ENCODE measurements around the gene GARIN5A.
"Not testable (repeated sequence)": the region's sequence is repeated elsewhere in the genome, so short reads cannot be mapped to it uniquely, and the experiment has no call there.

Gene GARIN5A

DNA sequence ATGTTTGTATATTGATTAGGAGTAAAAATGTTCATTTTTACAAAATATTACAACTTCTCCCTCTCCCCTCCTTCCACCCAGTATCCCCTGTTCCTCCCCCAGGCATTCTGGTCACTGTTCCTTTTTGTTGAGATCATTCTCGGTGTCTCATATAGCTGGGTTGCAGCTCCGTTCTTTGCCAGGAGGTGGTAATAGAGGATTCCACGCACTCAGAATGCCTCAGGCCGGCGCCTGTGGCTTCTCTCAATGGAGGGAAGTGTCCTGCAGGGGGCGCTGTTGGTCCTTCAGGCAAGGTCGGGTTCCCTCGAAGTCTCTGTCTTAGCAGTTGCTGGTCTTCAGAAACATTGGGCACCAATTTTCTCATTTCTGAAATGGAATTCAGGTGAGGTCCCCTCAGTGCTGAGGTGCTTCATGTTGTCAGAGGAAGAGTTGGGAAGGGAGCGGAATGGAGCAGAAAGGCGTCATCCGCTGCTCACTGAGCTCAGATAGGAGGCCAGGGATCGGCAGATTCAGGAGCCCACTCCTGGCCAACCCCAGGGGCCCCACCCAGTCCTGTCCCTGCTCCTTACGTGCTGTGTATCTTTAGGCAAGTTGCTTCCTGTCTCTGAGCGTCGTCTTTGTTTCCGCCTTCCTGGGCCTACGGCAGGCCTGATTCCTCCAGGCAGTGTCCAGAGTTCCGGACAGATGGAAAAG lies 10.3 kb upstream of the GARIN5A start:
- DNase-seq = peak; percentile 74

DNA sequence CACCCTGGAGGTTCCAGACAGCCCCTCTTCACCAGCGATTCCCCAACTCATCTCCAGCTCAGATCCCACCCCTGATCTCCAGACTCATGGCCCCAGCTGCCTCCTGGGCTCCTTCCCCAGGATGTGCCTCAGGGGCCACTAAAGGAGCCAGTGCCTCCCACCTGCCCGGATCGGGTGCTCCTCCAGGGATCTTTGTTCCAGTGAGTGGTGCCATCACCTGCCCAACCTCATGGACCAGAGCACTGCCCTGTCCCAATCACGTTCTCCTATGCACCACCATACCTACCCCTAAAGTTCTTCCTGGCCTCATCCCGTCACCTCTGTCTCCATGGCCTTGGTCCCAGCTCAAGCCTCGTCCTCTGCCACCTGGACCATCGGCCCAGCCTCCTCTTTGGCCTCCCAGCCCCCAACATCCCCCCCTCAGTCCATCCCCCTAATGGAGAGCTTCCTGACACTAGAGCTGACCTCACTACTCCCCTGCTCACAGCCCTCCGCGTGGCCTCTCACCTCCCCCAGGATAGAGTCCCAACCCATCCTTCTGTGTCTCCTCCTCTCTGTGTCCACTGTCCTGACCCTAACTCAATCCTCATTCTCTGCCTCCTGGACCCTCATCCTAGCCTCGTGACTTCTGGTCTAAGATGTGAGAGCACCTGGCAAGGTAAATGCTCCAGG lies 8.8 kb upstream of the GARIN5A start:
- no peak for DNase-seq

DNA sequence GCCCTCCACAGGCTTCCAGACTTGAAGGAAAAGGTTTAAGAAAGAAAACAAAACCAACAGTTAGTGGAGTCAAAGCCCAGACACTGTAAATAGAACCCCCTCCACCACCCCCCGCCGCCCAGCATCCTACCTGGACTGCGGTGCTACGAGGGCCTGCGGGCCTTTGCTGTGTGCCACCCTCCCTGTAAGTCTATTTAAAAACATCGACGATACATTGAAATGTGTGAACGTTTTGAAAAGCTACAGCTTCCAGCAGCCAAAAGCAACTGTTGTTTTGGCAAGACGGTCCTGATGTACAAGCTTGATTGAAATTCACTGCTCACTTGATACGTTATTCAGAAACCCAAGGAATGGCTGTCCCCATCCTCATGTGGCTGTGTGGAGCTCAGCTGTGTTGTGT lies 6.3 kb upstream of the GARIN5A start:
- DNase-seq = no peak

DNA sequence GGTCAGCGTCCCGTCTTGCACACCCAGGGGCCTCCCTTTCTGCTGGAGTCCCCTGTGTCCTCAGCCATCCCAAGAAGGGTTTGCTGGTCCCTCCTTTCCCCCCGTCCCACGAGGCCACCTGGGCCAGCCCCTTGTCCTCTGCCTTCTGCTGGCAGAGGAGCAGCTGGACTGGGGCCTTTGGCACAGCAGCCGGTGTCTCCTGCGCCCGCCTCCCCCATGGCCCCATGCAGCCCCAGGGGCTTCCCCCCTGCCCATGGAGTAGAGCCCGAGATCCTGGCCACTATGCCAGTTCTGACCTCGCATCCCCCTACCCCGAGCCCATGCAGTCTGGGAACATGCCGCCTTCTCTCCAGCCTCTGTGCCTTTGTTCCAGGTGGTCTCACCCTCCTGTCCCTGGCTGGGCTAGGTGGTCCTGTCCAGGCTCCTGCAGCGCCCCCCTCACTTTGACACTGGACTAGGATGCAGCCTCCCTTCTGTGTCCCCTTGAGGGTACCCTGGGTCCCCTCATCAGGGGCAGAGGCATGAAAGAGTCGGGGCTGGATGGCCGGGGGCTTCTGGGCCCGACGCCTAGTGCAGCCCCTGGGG lies 5.7 kb upstream of the GARIN5A start:
- no peak for DNase-seq

DNA sequence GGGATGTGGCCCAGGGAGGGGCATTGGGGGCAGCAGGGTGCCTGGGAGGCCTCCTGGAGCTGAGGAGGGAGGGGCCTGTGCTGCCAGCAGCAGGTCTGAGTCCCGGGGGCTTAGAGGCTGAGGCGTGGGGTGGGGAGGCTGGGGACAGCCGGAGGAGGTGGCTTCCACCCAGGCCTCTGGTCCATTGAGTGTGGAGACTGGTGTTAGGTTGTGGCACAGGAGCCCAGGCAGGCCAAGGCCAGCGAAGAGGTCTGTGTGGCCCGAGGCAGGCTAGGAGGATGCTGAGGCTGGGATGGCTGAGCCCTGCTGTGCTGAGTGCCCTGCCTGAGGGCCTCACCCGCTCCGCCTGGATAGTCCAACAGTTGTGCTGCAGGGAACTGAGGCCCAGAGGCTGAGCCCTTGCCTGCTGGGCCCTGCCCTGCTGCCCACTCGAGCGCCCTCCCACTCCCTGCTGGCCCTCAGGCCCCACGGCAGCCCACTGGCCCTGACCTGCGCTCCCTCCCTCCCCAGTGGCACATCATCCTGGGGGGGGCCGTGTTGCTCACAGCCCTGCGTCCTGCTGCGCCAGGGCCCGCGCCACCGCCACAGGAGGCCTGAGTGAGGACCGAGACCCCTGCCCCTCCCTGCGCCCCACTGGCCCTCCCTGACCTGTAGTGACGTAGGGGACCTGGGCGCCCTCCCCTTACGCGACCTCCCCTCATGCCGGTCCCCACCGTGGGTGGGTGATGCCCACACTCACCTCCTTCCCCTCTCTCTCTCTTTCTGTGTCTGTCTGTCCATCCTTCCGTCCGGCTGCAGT lies 4.9 kb upstream of the GARIN5A start:
- DNase-seq = no peak

DNA sequence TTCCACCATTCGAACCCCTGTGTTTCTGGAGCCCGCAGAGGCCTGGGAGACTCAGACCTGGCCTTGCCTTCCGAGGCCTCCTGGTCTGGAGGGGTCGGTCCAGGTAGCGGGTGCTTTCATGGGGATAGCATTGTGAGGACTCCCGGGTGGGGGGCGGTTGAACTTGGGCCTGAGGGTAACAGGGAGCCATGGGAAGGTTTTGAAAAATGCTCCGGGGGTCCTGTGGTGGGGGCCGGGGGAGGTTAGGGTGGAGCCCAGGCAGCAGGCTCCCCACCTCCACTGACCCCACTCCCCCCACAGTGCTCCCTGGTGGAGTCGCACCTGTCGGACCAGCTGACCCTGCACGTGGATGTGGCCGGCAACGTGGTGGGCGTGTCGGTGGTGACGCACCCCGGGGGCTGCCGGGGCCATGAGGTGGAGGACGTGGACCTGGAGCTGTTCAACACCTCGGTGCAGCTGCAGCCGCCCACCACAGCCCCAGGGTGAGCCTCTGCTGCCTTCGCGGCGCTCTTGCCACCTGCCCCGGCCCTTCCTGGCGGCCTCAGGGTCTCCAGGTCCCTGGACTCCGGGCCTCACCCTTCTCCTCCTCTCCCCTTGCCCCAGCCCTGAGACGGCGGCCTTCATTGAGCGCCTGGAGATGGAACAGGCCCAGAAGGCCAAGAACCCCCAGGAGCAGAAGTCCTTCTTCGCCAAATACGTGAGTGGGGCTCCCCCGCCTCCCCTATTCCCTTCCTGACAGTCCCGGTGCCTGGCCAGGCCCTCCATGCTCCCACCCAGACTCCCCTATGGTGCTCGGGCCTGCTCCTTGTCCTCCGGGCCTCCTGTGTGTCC lies 3.8 kb upstream of the GARIN5A start:
- DNase-seq = no peak

DNA sequence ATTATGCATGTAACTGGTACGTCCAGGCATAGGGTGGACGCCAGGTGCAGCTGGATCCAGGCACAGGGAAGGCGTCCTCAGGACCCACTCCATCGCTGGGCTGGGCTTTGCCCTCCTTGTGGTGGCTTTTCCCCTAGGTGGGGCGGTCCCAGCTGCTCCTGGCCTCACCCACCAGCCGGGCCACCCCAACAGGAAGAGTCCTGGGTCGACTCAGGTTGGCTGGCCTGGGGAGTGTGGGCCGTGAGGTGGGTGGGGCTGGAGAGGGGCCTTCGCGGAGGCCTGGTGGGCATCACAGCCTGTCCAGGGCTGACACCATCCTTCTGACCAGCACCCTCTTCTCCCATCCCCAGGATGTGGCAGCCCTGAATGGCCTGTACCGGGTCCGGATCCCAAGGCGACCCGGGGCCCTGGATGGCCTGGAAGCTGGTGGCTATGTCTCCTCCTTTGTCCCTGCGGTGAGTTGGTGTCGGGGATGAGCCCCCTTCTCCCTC lies 3.2 kb upstream of the GARIN5A start:
- no peak for DNase-seq

DNA sequence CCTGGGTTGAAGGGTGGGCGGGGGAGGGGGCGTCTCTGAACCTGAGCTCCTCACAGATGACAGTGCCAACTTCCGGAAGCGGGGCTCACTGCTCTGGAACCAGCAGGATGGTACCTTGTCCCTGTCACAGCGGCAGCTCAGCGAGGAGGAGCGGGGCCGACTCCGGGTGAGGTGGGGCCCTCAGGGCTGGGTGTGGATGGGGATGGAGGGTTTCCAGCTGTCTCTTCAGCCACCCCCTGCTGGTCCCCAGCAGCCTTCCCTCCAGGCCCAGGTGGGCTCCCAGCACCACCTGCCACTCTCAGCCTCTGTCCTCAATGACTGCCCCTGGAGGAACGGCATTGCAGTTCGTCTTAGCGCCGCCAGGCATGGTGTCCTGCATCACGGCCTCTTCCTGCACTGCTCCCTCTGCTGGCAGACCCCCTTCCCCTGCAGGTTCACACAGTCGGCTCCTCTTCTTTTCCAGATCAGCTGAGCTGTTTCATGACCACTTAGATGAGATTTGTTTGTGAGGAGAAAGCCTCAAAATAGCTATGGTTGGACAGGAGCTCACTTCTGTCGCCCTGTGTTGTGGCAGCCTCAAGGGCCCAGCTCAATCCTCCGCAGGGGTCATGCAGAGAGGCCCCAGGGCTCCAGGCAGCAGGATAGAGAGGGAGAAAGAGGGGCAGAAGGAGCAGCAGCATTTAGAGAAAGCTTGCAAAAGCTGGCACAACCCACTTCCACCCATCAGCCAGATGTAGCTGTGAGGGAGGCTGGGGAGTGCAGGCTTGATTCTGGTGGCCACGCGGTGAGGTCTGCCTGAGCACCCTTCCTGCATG lies 2.5 kb upstream of the GARIN5A start:
- DNase-seq = no peak

DNA sequence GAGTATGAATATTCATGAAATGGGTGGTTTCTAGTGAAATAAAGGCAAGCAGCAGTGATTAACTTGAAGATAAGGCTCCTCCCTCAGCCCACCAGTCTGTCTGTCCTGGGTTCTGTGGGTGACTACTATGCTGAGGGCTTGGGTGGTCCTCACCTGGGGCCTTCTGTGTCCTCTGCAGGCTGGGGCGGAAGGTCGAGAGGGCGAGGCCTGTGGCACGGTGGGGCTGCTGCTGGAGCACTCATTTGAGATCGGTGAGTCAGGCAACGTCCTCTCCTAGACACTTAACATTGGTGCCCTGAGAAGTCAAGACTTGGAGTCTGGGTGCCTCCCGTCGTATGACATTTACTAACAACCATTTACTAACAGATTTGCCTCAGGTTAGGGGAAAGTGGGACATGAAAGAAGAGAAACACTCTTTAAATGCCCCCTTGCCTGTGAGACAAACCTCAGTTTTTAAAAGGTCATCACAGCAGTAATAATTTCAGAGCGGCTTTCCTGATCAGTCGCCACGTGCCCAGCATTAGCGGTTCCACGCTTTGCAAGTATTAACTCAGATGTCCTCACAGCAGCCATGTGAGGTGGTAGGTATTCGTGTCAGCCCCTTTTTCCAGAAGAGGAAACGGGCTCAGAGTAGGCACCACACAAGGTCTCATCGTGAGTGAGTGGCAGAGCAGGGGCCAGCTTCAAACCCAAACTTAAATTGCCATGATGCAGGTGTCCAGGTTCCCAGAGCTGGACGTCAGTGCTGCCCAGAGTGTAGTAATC lies 1.3 kb upstream of the GARIN5A start:
- no peak for DNase-seq

DNA sequence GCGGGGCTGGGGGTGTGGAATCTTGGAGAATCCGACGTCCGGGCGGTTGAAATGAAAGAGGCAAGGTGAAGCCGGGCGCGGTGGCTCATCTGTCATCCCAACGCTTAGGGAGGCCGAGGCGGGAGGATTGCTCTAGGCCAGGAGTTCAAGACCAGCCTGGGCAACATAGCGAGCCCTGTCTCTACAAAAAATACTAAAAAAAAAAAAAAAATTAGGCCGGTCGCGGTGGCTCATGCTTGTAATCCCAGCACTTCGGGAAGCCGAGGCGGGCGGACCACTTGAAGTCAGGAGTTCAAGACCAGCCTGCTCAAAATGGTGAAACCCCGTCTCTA lies 225 bp upstream of the GARIN5A start:
- no peak for DNase-seq

DNA sequence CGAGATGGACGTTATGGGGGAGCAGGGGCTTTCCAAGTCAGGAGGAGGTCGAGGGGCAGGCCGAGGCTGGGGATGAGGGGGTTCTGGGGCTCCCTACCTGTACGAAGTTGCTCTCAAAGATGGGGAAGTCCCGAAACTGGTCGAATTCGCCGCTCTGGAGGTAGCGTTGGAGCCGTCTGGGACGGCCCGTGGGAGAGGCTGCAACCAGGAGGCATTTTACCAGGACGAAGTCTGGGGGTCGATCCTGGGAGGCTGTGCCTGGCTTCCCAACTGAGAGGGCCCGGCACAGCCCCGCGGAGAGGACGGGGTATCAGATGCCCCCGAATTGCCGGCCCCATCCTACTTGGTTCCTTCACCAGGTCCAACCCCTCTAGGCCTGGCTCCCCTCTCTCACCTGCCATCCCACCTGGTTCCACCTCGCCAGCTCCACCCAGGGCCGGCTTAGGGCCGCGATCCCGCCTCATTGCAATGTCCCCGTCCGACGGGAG lies 868 bp downstream of the GARIN5A start:
- DNase-seq = no peak

DNA sequence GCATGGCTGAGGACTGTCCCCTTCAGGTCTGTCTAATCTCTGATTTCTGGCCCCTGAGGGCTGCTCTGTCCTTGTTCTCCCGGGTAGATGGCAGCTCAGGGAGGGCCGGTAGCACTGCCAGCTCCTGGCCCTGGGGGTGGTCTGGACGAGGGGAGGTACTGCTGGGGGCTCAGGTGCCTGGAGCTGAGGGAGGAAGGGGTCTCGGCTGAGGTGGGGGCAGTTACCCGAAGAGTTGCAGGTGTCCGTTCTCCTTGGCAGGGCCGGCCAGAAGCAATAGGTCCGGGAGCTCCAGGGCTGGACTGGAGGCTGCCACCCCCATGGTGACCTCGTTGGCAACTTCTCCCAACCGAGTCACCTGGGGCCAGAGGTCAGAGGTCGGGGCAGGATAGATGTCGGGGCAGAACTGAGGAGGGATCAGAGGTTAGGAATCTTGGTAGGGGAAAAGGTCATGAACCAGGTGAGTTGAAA lies 1.5 kb downstream of the GARIN5A start:
- no peak for DNase-seq

DNA sequence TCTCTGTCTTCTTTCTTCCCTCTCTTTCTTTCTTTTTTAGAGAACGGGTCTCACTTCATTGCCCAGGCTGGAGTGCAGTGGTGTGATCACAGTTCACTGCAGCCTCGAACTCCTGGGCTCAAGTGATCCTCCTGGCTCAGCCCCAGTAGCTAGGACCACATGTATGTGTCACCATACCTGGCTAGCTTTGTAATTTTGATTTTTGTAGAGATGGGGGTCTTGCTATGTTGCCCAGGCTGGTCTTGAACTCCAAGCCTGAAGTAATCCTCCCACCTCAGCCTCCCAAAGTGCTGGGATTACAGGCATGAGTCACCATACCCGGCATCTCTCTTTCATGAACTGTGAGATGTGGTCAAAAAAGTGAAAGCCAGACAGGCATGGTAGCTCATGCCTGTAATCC lies 3.3 kb downstream of the GARIN5A start:
- DNase-seq = not testable (repeated sequence)

DNA sequence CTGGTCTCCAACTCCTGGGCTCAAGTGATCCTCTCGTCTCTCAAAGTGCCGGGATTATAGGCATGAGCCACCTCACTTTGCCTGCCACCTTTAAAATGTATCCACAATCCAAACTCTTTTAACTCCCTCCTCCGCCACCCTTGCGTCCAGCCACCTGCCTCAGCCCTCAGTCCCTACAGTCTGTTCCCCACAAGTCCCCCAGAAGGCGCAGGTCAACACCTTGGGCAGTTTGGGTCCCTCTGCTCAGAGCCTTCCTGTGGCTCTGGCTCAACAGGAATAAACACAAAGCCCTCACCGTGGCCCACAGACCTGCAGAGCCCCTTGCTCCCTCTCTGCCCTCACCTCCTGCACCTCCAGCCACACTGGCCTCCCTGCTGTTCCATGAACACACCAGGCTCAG lies 7.8 kb downstream of the GARIN5A start:
- no peak for DNase-seq

DNA sequence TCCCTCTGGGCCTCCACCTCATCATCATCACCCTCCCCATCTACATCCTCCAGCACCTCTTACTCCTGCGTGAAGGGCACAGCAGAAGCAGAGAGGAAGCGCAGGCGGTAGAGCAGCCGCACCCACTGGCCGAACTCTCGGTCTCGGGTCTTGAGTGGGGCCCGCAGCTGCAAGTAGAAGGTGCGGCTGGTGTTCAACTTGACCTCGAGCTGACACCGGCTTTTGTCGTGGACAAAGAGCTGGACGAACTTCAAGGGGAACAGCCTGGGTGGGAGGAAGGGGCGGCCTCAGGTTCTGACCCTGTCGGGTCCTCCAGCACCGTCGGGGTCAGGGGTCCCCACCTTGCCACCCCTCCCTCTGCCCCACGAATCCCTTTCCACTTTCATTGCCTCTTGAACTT lies 9.1 kb downstream of the GARIN5A start:
- DNase-seq = no peak

DNA sequence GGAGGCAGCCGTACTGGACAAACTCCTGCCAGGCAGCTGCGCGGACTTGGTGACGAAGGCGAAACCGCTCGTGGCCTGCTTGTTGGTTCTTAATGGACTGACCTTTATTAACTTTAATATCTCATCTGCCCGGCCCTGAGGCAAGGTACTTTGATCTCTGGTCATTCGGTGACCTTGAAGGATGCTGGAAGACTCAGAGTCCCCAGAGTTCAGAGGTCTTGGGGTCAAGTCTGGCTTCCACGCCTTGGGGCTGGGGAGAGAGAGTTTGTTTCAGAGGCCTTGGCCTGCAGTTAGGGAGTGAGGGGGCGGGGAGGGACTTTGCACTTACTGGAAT lies 10.0 kb downstream of the GARIN5A start:
- no peak for DNase-seq

DNA sequence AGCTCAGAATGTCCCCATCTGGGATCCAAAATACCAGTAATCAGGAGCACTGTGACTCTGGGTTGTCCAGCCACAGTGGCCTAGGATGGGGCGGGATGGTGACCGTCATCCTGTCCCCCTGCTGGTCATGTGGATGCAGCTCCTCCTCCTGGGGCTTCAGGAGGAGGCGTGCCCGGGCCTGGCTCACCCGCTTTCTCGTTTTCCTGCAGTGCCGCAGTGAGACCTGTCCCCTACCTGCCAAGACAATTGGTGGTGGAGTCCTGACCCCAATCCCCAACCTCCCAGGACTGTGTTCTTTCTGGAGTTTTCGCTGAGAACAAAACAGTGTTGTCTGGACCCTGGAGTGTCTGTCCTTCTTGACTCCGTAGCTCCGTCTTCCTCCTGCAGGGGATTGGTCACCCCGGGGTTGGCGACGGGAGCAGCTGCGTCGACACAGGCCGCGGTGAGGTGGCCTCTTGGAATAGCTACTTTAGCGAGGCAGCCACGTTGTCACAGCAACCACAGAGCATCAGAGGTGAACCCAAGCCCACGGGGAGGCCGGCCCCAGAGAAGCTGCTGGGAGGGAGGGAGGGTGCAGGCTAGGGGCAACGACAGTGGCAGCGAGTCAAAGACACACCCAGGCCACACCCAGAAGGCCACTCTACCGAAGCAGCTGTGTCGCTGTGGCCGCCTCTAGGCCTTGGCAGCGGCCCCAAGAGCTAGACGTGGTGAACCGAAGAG lies 10.5 kb downstream of the GARIN5A start:
- no peak for DNase-seq

DNA sequence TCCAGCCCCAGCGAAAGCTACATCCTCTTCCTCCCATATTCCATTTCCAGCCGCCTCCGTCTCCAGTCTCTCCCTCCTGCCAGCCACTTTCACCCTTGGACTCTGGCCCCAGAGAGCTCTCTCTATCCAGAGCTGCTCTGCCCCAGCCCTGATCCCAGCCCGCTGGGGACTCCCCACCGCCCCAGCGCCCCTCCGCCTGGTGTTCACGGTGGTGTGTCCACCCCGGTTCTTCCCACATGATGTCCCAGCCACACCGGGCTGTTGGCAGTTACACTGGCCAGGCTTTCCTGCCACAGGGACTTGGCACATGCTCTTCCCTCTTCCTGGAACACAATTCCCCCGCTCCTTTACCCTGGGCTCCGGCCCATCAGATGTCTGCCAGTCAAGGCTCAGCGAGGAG lies 11.6 kb downstream of the GARIN5A start:
- no peak for DNase-seq

DNA sequence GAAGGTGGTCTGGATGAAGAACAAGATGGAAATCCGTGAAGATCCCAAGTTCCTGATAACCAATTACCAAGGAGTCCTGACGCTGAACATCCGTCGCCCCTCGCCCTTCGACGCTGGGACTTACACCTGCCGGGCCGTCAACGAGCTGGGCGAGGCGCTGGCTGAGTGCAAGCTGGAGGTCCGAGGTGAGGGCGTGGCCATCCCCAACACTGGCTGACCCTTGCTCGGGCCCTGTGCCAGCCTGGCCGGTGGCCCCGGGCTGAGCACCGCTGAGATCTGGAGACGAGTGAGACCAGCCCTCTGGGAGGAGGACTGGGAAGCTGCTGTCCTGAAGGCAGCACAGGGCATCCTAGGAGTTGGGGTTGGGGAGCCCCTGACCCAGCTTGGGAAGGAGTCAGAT lies 12.3 kb downstream of the GARIN5A start:
- DNase-seq = no peak

DNA sequence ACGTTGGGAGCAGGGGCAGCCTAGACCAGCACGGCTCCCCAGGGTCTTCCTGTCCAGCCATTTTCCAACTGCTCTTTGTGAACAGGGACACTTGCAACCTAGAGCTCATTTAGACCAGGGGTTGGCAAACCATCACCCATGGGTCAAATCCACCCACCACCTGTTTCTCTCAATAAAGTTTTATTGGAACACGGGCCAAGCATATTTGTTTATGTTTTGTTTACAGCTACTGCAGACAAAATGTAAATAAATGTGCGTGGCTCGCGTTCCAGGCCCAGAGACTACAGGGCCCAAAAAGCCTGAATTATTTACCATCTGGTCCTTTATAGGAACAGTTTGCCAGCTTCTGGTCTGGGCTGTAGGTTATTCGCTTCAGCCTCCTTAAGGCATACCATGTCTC lies 13.7 kb downstream of the GARIN5A start:
- DNase-seq = no peak

Measured in activated CD4-positive, CD25-positive, alpha-beta regulatory T cell treated with anti-CD3 and anti-CD28 coated beads, Interleukin-2, amount 50 U/mL, for 72 hours (primary cell).